ENCODE results near the gene RECQL5. TPM values are rescaled to one million over a fixed set of nuclear protein-coding genes. Genes with fewer than 3 reads are reported as not detected.

The RECQL5 gene
- polyA plus RNA-seq, 1 donor, result 51.9 TPM

DNA sequence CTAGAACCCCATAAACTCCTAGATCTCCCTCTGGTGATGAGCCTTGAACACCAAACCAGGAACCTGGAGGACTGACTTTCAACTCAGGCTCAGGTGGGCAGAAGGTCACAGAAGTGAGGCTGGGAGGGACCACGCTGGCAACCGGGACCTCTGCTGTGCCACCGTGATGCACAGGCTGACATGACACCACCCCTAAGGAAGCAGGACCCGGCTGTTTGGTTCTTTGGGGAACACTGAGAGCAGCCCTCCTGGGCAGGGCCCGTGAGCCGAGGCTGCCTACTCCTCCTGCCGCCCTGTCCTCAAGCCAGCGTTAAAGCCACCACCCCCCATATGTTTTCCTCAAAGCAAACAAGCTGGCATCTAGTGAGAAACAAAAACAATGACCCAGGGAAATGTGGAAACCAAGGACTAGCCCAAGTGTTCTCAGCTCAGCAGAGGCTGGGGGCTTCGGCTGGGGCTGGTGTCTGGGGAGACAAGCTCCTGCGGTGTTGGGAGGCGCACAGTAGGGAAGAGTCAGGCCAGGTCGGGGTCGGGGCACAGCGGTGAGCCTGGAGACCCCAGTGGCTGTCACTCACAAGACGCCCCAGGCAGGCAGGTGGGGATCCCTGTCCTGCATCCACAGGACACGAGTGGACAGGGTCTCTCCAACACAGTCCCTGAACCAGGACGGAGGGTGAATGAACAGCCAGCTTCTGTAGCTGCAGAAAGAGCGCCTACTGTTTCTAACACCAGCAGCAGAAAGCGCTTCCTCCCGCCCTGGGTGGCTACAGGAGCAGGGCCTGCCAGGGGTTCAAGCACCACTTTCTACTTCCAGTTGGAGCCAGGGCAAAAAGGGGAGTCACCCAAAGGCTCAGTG, 32.0 kb downstream of the RECQL5 start:
- Histone ChIP-seq H3K27me3 (ENCODE audit: control insufficient read depth, insufficient read depth, low read length) (no peaks in the 10 kb centered on the region), H3K36me3 (ENCODE audit: control insufficient read depth, insufficient read depth, low read length) (peaks cover 34% of the 10 kb centered on the region), H3K4me3 (ENCODE audit: low read length) (no peak overlapping the region), H3K9me3 (ENCODE audit: control insufficient read depth, low read depth, low read length) (peaks cover 2% of the 10 kb centered on the region), H3K4me1 (ENCODE audit: control insufficient read depth, insufficient read depth, low read length) (peaks cover 68% of the 10 kb centered on the region), H3K27ac (ENCODE audit: low read length) (peak overlapping the region; percentile 95)
- DNase-seq, result no peak
- no CpG with 5 or more reads among the region's 20 CpGs for WGBS (ENCODE audit: insufficient coverage, low lambda C conversion rate)

DNA sequence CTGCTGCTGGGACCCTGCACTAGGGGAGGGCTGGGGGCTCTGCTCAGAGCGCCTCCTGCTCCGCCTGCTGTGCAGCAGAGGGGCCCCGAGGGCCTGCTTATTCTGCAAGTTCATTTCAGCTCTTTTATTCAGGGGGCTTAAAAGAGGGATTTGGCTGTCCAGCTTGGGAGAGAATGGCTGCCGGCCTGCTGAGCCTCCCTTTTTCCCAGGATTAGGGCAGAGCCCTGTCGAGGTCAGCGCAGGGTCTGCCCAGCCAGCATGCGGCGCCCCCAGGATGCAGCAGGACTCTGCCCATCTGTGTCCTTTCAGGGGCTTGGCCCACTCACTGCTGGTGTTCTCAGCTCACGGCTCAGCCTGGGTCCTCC, 32.6 kb downstream of the RECQL5 start:
- peaks cover 62% of the 10 kb centered on the region for H3K4me1 ChIP-seq (ENCODE audit: control insufficient read depth, insufficient read depth, low read length)
- no peaks in the 10 kb centered on the region for H3K27me3 ChIP-seq (ENCODE audit: control insufficient read depth, insufficient read depth, low read length)
- H3K4me3 ChIP-seq (ENCODE audit: low read length), result peak overlapping the region; percentile 7
- no peak for DNase-seq
- peak overlapping the region; percentile 95 for H3K27ac ChIP-seq (ENCODE audit: low read length)
- WGBS (ENCODE audit: insufficient coverage, low lambda C conversion rate), result no CpG with 5 or more reads among the region's 9 CpGs
- peaks cover 2% of the 10 kb centered on the region for H3K9me3 ChIP-seq (ENCODE audit: control insufficient read depth, low read depth, low read length)
- peaks cover 38% of the 10 kb centered on the region for H3K36me3 ChIP-seq (ENCODE audit: control insufficient read depth, insufficient read depth, low read length)

DNA sequence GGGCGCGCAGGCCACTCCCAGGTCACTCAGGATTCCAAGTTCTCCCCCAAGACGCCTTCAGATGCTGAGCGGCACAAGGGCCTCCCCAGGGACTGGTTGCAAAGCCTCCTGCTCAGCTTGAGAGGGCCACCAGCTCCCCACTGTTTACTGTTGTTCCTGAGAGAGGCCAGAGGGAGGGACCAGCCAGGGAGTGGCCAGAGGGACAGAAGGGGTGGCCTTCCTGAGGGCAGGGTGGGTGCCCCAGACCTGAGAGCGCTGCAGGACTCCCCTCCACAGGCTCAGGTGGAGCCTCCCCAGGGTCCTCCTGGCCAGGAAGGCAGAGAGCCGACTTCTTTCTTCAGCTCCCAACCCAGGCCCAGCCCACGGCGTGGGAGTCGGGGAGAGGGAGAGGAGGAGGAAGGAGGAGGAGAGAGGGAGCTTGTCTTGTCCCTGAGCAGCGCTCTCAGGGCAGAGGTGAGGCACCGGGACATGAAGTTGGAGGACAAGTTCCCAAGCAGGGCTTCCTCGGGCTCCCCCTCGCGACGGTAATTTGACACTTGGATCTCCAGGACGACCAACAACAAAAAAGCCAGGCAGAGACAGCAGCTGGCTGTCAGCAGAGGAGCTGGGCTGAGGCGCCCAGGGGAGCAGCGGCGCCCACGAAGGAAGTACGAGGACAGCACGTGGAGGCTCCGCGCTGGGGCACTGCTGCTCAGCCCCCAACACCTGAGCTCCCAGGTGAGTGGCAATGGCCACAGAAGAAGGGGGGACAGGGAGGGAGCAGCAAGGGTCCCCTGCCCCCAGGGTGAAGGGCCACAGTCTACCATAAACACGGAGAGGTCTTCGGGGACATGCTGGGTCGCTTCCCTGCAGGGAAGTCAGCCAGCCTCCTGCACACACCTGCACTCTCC, 33.2 kb downstream of the RECQL5 start:
- Histone ChIP-seq H3K27me3 (ENCODE audit: control insufficient read depth, insufficient read depth, low read length) (no peaks in the 10 kb centered on the region), H3K36me3 (ENCODE audit: control insufficient read depth, insufficient read depth, low read length) (peaks cover 40% of the 10 kb centered on the region), H3K27ac (ENCODE audit: low read length) (peak overlapping the region; percentile 95), H3K4me1 (ENCODE audit: control insufficient read depth, insufficient read depth, low read length) (peaks cover 57% of the 10 kb centered on the region), H3K9me3 (ENCODE audit: control insufficient read depth, low read depth, low read length) (peaks cover 2% of the 10 kb centered on the region), H3K4me3 (ENCODE audit: low read length) (peak overlapping the region; percentile 7)
- no CpG with 5 or more reads among the region's 27 CpGs for WGBS (ENCODE audit: insufficient coverage, low lambda C conversion rate)
- DNase-seq, result peak; percentile 90 to 93

DNA sequence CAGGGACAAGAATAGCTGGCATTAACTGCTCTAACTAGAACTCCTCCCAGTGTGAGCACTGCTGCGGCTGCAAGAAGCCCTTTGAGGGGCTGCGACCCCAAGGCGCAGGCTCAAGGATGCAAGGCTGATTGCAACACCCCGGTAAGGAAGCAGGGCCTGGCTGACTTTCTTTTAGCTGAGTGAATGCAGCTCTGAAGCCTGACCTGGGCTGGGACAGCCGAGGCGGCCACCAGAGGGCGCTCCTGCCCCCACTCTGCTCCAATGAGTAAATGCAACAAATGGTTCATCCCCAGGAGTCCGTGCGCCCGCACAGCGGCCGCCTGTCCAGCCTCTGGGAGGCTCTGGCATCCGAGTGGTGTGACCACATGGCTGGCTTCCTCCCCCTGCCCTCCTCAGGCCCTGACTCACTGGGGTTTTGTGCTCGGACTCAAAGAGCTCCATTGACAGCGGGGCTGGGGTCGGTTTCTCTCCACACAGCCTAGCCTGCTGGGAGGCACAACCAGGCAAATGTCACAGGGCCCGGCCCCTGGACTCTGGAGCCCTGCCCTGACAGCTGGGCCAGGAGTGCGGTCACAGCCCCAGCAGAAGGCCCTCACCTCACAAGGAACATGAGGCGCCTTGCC, 34.0 kb downstream of the RECQL5 start, which contains the start of gene SMIM5:
Gene SMIM5, plus strand, starts transcription at position 572 of the 623 bp plus-strand sequence. CDS start 6,768 bp downstream, outside the sequence.
- Histone ChIP-seq H3K9me3 (ENCODE audit: control insufficient read depth, low read depth, low read length) (peaks cover 2% of the 10 kb centered on the region), H3K27me3 (ENCODE audit: control insufficient read depth, insufficient read depth, low read length) (no peaks in the 10 kb centered on the region), H3K27ac (ENCODE audit: low read length) (peak within 1 kb of the TSS; percentile 95), H3K4me3 (ENCODE audit: low read length) (peak within 1 kb of the TSS; percentile 7), H3K4me1 (ENCODE audit: control insufficient read depth, insufficient read depth, low read length) (peaks cover 57% of the 10 kb centered on the region), H3K36me3 (ENCODE audit: control insufficient read depth, insufficient read depth, low read length) (peaks cover 44% of the 10 kb centered on the region)
- WGBS (ENCODE audit: insufficient coverage, low lambda C conversion rate), result no CpG with 5 or more reads among the region's 19 CpGs
- peak; percentile 84 to 85 for DNase-seq

DNA sequence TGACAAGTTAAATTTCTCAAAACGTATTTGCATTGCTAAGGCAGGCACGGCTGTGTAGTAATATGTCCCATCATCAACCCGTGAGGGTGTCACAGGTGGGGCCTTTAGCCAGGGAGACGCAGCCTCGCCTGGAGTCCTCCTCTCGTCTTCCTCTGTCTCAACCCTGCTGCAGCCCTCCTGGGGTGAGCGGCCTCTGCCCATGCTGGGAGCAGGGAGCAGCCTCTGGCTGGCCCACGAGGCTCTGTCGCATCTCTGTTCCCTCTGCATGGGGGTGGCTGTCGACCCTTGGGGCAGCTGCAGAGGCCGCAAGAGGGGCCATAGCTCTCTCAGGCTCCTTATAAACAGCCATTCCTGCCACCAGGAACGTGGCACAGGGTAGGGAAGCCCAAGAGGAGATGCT, 34.5 kb downstream of the RECQL5 start:
- peaks cover 54% of the 10 kb centered on the region for H3K4me1 ChIP-seq (ENCODE audit: control insufficient read depth, insufficient read depth, low read length)
- H3K4me3 ChIP-seq (ENCODE audit: low read length), result no peak overlapping the region
- WGBS (ENCODE audit: insufficient coverage, low lambda C conversion rate), result no CpG with 5 or more reads among the region's 12 CpGs
- peaks cover 2% of the 10 kb centered on the region for H3K9me3 ChIP-seq (ENCODE audit: control insufficient read depth, low read depth, low read length)
- no peaks in the 10 kb centered on the region for H3K27me3 ChIP-seq (ENCODE audit: control insufficient read depth, insufficient read depth, low read length)
- peak overlapping the region; percentile 95 for H3K27ac ChIP-seq (ENCODE audit: low read length)
- peaks cover 46% of the 10 kb centered on the region for H3K36me3 ChIP-seq (ENCODE audit: control insufficient read depth, insufficient read depth, low read length)
- no peak for DNase-seq

DNA sequence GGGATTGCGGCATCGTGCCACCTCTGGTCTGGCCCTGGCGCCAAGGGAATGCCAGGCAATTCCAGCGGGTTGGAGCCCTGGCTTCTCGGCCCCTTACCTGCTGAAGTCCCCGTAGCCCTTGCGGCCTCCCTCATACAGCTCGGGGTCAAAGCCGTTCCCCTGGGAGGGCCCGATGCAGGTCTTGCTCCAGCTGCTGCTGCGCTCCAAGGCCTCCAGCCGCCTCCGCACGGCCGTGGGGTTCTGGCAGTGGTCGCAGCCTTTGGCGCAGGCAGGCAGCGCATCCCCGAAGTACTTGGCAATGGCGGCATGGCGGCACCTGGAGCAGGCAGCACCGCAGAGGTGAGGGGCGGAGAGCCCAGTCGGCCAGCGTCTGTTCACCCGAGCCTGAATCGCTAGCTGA, 35.6 kb downstream of the RECQL5 start:
- Histone ChIP-seq H3K27me3 (ENCODE audit: control insufficient read depth, insufficient read depth, low read length) (no peaks in the 10 kb centered on the region), H3K4me3 (ENCODE audit: low read length) (no peak overlapping the region), H3K36me3 (ENCODE audit: control insufficient read depth, insufficient read depth, low read length) (peaks cover 53% of the 10 kb centered on the region), H3K9me3 (ENCODE audit: control insufficient read depth, low read depth, low read length) (peaks cover 2% of the 10 kb centered on the region), H3K27ac (ENCODE audit: low read length) (no peak overlapping the region), H3K4me1 (ENCODE audit: control insufficient read depth, insufficient read depth, low read length) (peaks cover 43% of the 10 kb centered on the region)
- no CpG with 5 or more reads among the region's 27 CpGs for WGBS (ENCODE audit: insufficient coverage, low lambda C conversion rate)
- DNase-seq, result no peak

DNA sequence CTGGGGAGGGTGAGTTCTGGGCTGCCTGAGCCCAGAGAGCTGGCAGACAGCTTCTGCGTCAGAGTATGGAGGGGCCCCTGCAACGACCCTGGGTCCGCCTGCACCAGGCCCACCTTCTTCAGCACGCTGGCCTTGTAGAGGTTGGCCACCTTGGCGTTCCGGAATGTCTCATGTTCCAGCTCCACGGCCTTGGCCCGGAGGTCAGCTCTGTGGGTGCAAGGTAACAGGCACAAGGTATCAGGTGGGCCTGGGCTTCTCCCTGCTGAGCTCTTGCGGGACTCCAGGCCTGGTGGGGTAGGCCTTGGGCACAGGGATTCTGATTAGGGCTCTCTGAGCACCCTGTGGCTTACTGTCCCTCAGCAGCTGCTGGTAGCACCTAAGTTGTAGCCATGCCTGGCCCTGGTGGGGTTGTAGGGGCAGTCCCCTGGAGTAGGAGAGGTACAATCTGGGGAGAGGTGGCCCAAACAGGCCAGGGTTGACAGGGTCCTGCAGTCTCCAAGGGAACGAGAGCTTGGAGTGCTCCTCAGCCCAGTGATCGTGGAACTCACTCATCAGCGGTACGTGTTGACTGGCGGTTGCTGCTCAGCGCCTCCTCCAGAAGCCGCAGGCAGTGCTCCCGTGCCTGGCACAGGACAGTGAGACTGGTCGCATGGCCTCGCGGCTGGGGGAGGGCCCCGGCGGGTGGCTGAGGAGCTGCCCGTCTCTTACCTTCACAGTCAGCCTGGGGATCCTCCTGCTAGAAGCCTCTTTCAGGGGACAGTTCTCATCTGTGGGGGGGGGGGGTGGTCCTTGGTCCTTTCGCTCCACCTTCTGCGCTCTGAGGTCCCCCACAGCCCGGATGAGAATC, 36.7 kb downstream of the RECQL5 start:
- DNase-seq, result no peak
- Histone ChIP-seq H3K27ac (ENCODE audit: low read length) (no peak overlapping the region), H3K4me1 (ENCODE audit: control insufficient read depth, insufficient read depth, low read length) (peaks cover 32% of the 10 kb centered on the region), H3K9me3 (ENCODE audit: control insufficient read depth, low read depth, low read length) (peaks cover 2% of the 10 kb centered on the region), H3K36me3 (ENCODE audit: control insufficient read depth, insufficient read depth, low read length) (peaks cover 62% of the 10 kb centered on the region), H3K4me3 (ENCODE audit: low read length) (no peak overlapping the region), H3K27me3 (ENCODE audit: control insufficient read depth, insufficient read depth, low read length) (no peaks in the 10 kb centered on the region)
- no CpG with 5 or more reads among the region's 26 CpGs for WGBS (ENCODE audit: insufficient coverage, low lambda C conversion rate)

DNA sequence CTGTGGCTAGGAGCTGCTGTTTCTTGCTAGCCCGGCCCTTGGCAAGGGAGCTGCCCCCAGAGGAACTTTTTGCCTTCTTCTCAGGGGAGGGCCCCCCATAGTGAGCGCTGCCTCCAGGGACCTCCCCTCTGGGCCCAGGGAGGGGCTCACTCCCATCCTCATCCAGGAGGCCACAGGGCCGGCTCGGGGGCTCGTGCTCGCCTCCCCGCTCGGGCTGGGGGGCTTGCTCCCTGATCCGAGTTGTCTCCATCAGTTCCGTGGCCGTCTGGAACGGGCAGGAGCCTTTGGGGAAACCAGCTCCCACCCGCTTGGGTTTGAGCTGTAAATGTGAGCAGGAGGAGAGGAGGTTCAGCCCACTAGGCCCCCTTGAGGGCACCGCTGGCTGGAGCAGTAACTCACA, 37.8 kb downstream of the RECQL5 start:
- peaks cover 72% of the 10 kb centered on the region for H3K36me3 ChIP-seq (ENCODE audit: control insufficient read depth, insufficient read depth, low read length)
- H3K27ac ChIP-seq (ENCODE audit: low read length), result no peak overlapping the region
- H3K4me3 ChIP-seq (ENCODE audit: low read length), result no peak overlapping the region
- H3K4me1 ChIP-seq (ENCODE audit: control insufficient read depth, insufficient read depth, low read length), result peaks cover 21% of the 10 kb centered on the region
- H3K9me3 ChIP-seq (ENCODE audit: control insufficient read depth, low read depth, low read length), result peaks cover 2% of the 10 kb centered on the region
- DNase-seq, result no peak
- WGBS (ENCODE audit: insufficient coverage, low lambda C conversion rate), result no CpG with 5 or more reads among the region's 14 CpGs
- H3K27me3 ChIP-seq (ENCODE audit: control insufficient read depth, insufficient read depth, low read length), result no peaks in the 10 kb centered on the region

DNA sequence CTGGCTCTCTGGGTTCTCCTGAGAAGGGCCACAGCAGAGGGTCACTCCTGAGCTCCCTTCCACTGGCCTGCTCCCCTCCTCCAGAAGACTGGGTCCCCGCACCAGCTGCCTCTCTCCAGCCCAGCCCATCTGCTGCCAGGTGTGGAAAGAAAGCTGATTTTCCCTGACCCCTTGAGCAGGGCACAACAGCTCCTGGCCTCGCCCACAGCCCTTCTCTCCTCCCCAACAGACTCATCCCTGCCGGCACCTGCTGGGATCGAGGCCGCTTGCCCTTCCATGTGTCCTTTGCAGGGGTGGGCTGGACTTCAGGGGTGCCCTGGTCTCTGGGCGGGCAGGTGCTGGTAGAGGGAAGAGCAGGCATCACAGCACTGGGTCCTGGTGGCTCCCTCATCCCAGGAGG, 38.5 kb downstream of the RECQL5 start:
- no peak overlapping the region for H3K27ac ChIP-seq (ENCODE audit: low read length)
- no peaks in the 10 kb centered on the region for H3K27me3 ChIP-seq (ENCODE audit: control insufficient read depth, insufficient read depth, low read length)
- WGBS (ENCODE audit: insufficient coverage, low lambda C conversion rate), result no CpG with 5 or more reads among the region's 6 CpGs
- H3K9me3 ChIP-seq (ENCODE audit: control insufficient read depth, low read depth, low read length), result peaks cover 2% of the 10 kb centered on the region
- H3K4me1 ChIP-seq (ENCODE audit: control insufficient read depth, insufficient read depth, low read length), result peaks cover 14% of the 10 kb centered on the region
- no peak for DNase-seq
- peaks cover 79% of the 10 kb centered on the region for H3K36me3 ChIP-seq (ENCODE audit: control insufficient read depth, insufficient read depth, low read length)
- no peak overlapping the region for H3K4me3 ChIP-seq (ENCODE audit: low read length)
